HEK293 (cell line): ENCODE measurements around the gene RNF149.

Experiments used
- CTCF ChIA-PET: fragments of 350-600 bp; formaldehyde crosslinking; extraction: SDS; loops from one replicate; lab custom pipeline; 2021; ENCODE audit warnings: antibody characterized with exemption; lab: Yijun Ruan, JAX
- POLR2A ChIA-PET: fragments of 300-600 bp; formaldehyde crosslinking; extraction: SDS; loops from one replicate; lab custom pipeline; 2020; ENCODE audit warnings: antibody characterized with exemption, inconsistent platforms; lab: Yijun Ruan, JAX
- H3K27ac ChIP-seq: fragments of 200-500 bp; sonication (Bioruptor generic); 2 replicates; pipeline ENCODE4 v1.5.1; 2014; ENCODE audit warnings: low read depth, low read length, control low read depth, inconsistent platforms; ENCODE audit errors: extremely low read depth
- H3K36me3 ChIP-seq, 2 experiments: fragments of 200-500 bp in 1 of 2; sonication (Bioruptor generic) in 1 of 2; 1 replicate in 1 of 2; 2 replicates in 1 of 2; pipeline ENCODE4 v1.5.1; 2014 to 2017; ENCODE audit warnings: inconsistent platforms in 2 of 2, low read length in 2 of 2; ENCODE audit not compliant: control insufficient read depth in 2 of 2, insufficient read depth in 1 of 2
- H3K4me1 ChIP-seq: fragments of 200-500 bp; sonication (Bioruptor generic); 2 replicates; pipeline ENCODE4 v1.5.1; 2014; ENCODE audit warnings: mild to moderate bottlenecking, low read length, inconsistent platforms; ENCODE audit not compliant: control insufficient read depth, insufficient read depth
- H3K4me3 ChIP-seq: 2 replicates; pipeline ENCODE4 v1.5.1; 2011; ENCODE audit warnings: low read depth, mild to moderate bottlenecking, control low read depth, low read length, moderate library complexity
- H3K9me3 ChIP-seq: fragments of 200-500 bp; sonication (Bioruptor generic); 2 replicates; pipeline ENCODE4 v1.5.1; 2014; ENCODE audit warnings: low read depth, low read length, inconsistent platforms; ENCODE audit not compliant: control insufficient read depth, insufficient read depth
- GFI1B ChIP-seq: fragments of 450-650 bp; formaldehyde crosslinking; IDR thresholded peaks from 2 replicates; pipeline ENCODE4 v1.5.1; 2016; ENCODE audit warnings: missing biosample characterization, missing genetic modification characterization
- GLIS2 ChIP-seq: fragments of 450-650 bp; formaldehyde crosslinking; IDR thresholded peaks from 2 replicates; pipeline ENCODE4 v1.5.1; 2016; ENCODE audit warnings: missing biosample characterization, missing genetic modification characterization
- KLF10 ChIP-seq: fragments of 450-650 bp; IDR thresholded peaks from 2 replicates; pipeline ENCODE4 v1.5.1; 2018; ENCODE audit warnings: missing biosample characterization, mild to moderate bottlenecking, missing genetic modification characterization
- KLF8 ChIP-seq: fragments of 450-650 bp; formaldehyde crosslinking; IDR thresholded peaks from 2 replicates; pipeline ENCODE4 v1.5.1; 2016; ENCODE audit warnings: missing biosample characterization, missing genetic modification characterization
- OVOL3 ChIP-seq: fragments of 450-650 bp; formaldehyde crosslinking; IDR thresholded peaks from 2 replicates; pipeline ENCODE4 v1.5.1; 2016; ENCODE audit warnings: missing biosample characterization, missing genetic modification characterization
- SP3 ChIP-seq: fragments of 450-650 bp; formaldehyde crosslinking; IDR thresholded peaks from 2 replicates; pipeline ENCODE4 v1.5.1; 2016; ENCODE audit warnings: missing biosample characterization, missing genetic modification characterization
- YY2 ChIP-seq: fragments of 450-650 bp; formaldehyde crosslinking; IDR thresholded peaks from 2 replicates; pipeline ENCODE4 v1.5.1; 2016; ENCODE audit warnings: missing biosample characterization, missing genetic modification characterization
- ZBTB10 ChIP-seq: fragments of 450-650 bp; formaldehyde crosslinking; IDR thresholded peaks from 2 replicates; pipeline ENCODE4 v1.5.1; 2016; ENCODE audit warnings: missing biosample characterization, missing genetic modification characterization
- ZBTB26 ChIP-seq: fragments of 450-650 bp; formaldehyde crosslinking; optimal IDR thresholded peaks from 2 replicates; pipeline ENCODE3; 2016; ENCODE audit warnings: missing biosample characterization, mild to moderate bottlenecking, missing genetic modification characterization
- ZBTB8A ChIP-seq: fragments of 450-650 bp; formaldehyde crosslinking; IDR thresholded peaks from 2 replicates; pipeline ENCODE4 v1.5.1; 2016; ENCODE audit warnings: missing biosample characterization, missing genetic modification characterization
- ZFP69B ChIP-seq: fragments of 450-650 bp; formaldehyde crosslinking; IDR thresholded peaks from 2 replicates; pipeline ENCODE4 v1.5.1; 2016; ENCODE audit warnings: missing biosample characterization, missing genetic modification characterization
- ZNF112 ChIP-seq: fragments of 450-650 bp; formaldehyde crosslinking; IDR thresholded peaks from 2 replicates; pipeline ENCODE4 v1.5.0; 2017; ENCODE audit warnings: missing biosample characterization, missing genetic modification characterization
- ZNF214 ChIP-seq: fragments of 450-650 bp; formaldehyde crosslinking; IDR thresholded peaks from 2 replicates; pipeline ENCODE4 v1.5.1; 2017; ENCODE audit warnings: missing biosample characterization, mild to moderate bottlenecking, missing genetic modification characterization, borderline replicate concordance
- ZNF302 ChIP-seq: fragments of 450-650 bp; formaldehyde crosslinking; IDR thresholded peaks from 2 replicates; pipeline ENCODE4 v1.5.1; 2016; ENCODE audit warnings: missing biosample characterization, missing genetic modification characterization, low read depth
- ZNF335 ChIP-seq: fragments of 450-650 bp; formaldehyde crosslinking; conservative IDR thresholded peaks from 2 replicates; pipeline ENCODE4 v1.5.1; 2016; ENCODE audit warnings: missing biosample characterization, missing genetic modification characterization
- ZNF350 ChIP-seq: fragments of 450-650 bp; formaldehyde crosslinking; IDR thresholded peaks from 2 replicates; pipeline ENCODE4 v1.5.0; 2017; ENCODE audit warnings: missing biosample characterization, mild to moderate bottlenecking, missing genetic modification characterization
- ZNF354C ChIP-seq: fragments of 450-650 bp; formaldehyde crosslinking; IDR thresholded peaks from 2 replicates; pipeline ENCODE4 v1.5.1; 2016; ENCODE audit warnings: missing biosample characterization, missing genetic modification characterization, low read depth, borderline replicate concordance
- ZNF544 ChIP-seq: fragments of 450-650 bp; formaldehyde crosslinking; IDR thresholded peaks from 2 replicates; pipeline ENCODE4 v1.5.0; 2017; ENCODE audit warnings: missing biosample characterization, missing genetic modification characterization
- ZNF558 ChIP-seq: fragments of 450-650 bp; formaldehyde crosslinking; IDR thresholded peaks from 2 replicates; pipeline ENCODE4 v1.5.1; 2016; ENCODE audit warnings: missing biosample characterization, missing genetic modification characterization
- ZNF561 ChIP-seq: fragments of 450-650 bp; IDR thresholded peaks from 2 replicates; pipeline ENCODE4 v1.5.1; 2018; ENCODE audit warnings: missing biosample characterization, missing genetic modification characterization, borderline replicate concordance
- ZNF600 ChIP-seq: fragments of 450-650 bp; formaldehyde crosslinking; IDR thresholded peaks from 2 replicates; pipeline ENCODE4 v1.5.1; 2016; ENCODE audit warnings: missing biosample characterization, missing genetic modification characterization
- ZNF610 ChIP-seq: fragments of 450-650 bp; formaldehyde crosslinking; IDR thresholded peaks from 2 replicates; pipeline ENCODE4 v1.5.1; 2016; ENCODE audit warnings: missing biosample characterization, missing genetic modification characterization, borderline replicate concordance
- ZNF621 ChIP-seq: fragments of 450-650 bp; formaldehyde crosslinking; IDR thresholded peaks from 2 replicates; pipeline ENCODE4 v1.5.1; 2017; ENCODE audit warnings: missing biosample characterization, missing genetic modification characterization
- ZNF626 ChIP-seq: fragments of 450-650 bp; sonication (Bioruptor Pico); formaldehyde crosslinking; IDR thresholded peaks from 2 replicates; pipeline ENCODE4 v1.5.1; 2018; ENCODE audit warnings: missing biosample characterization, missing genetic modification characterization, inconsistent platforms
- ZNF747 ChIP-seq: fragments of 450-650 bp; formaldehyde crosslinking; IDR thresholded peaks from 2 replicates; pipeline ENCODE4 v1.5.1; 2016; ENCODE audit warnings: missing biosample characterization, missing genetic modification characterization
- TF ChIP-seq, protein P1 (sequence below): sonication (generic); formaldehyde crosslinking; IDR thresholded peaks from 2 replicates; pipeline ENCODE4 v1.8.1; 2022; ENCODE audit warnings: mild to moderate bottlenecking, moderate library complexity, missing genetic modification reagents
- TF ChIP-seq, protein P2 (sequence below): fragments of 450-650 bp; formaldehyde crosslinking; IDR thresholded peaks from 2 replicates; pipeline ENCODE4 v1.5.1; 2016; ENCODE audit warnings: missing biosample characterization, missing genetic modification characterization
- TF ChIP-seq, protein P3 (sequence below): fragments of 450-650 bp; formaldehyde crosslinking; IDR thresholded peaks from 2 replicates; pipeline ENCODE4 v1.5.1; 2016; ENCODE audit warnings: missing biosample characterization, missing genetic modification characterization
- TF ChIP-seq, protein P4 (sequence below): fragments of 450-650 bp; formaldehyde crosslinking; IDR thresholded peaks from 2 replicates; pipeline ENCODE4 v1.5.1; 2016; ENCODE audit warnings: missing biosample characterization, missing genetic modification characterization, borderline replicate concordance

RNF149 gene

DNA sequence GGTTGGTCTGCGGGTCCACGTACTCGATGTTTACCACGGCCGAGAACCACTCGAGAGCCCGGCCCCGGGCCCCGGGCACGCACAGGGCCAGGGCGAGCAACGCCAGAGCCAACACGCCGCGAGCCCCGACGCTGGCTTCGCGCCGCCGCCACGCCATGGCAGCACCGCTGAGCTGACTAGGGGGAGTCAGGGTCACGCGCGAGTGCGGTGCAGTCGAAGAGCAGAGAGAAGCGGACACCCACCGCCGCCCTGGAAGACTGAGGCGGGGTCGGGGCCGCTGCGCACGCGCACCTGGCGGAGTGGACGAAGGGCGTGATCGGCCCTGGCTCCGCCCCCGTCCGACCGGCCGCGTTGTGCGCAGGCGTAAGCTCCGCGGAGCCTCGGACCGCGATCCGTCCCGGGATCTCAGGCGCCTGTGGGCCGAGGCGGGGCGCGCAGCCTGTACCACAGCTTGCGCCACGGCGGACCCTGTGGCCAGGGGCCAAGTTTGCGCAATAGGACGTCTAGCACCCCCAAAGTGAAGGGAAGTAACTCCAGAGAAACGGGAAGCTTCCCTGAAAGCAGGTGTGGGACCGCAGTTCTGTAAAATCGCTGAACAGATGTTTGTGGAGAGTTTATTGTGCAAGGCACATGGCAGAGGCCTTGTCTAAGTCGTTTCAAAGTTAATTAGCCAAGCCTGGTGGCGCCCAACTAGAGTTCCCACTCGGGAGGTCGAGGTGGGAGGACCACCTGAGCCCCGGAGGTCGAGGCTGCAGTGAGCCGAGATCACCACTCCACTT, at the start of gene RNF149:
Gene RNF149 (minus strand): TSS at position 270 of the 779 bp plus-strand sequence. CDS start 113 bp downstream, at position 157.
- Histone ChIP-seq H3K4me3 (peak within 1 kb of the TSS; percentile 81), H3K27ac (peak within 1 kb of the TSS; percentile 76), H3K36me3 (peaks cover 0 to 14% of the 10 kb centered on the region in 2 experiments; a peak in 1 of 3 replicates), H3K4me1 (0 out of 2 replicates have a peak, but pooled peaks cover 3% of the 10 kb centered on the region), H3K9me3 (no peaks in the 10 kb centered on the region)
- POLR2A ChIA-PET, result interaction anchor here (0.6 to 1.5 kb wide), 23 partner anchors 10 to 746 kb away, joined by 3 to 10 read pairs (median 4); partner anchors contain the start of genes CNOT11, PDCL3 and RPL31
- CTCF ChIA-PET, result interaction anchor here (0.6 to 1.2 kb wide), 3 partner anchors 33 to 746 kb away, joined by 3 to 4 read pairs (median 3); partner anchors contain the start of gene CREG2
- TF ChIP-seq ZNF600 (tag by site-specific recombination) (0 out of 2 replicates have a peak, but pooled peaks have one; percentile 53), ZNF747 (no peak), GFI1B (tag by site-specific recombination) (no peak), KLF8 (tag by site-specific recombination) (peak; percentile 37; the same call in 1 of the 2 replicates), ZNF610 (no peak), ZNF302 (tag by site-specific recombination) (no peak), ZNF626 (tag by site-specific recombination) (no peak), GLIS2 (tag by site-specific recombination) (no peak), OVOL3 (tag by site-specific recombination) (no peak), ZNF558 (tag by site-specific recombination) (no peak), ZNF354C (tag by site-specific recombination) (no peak), ZNF544 (tag by site-specific recombination) (no peak), KLF10 (tag by site-specific recombination) (no peak), ZFP69B (tag by site-specific recombination) (no peak), ZNF214 (tag by site-specific recombination) (no peak), YY2 (tag by site-specific recombination) (no peak), ZBTB8A (peak; percentile 62), ZNF350 (no peak), ZNF112 (tag by site-specific recombination) (no peak), ZNF561 (no peak), ZBTB26 (tag by site-specific recombination) (peak; percentile 96), SP3 (peak; percentile 79), ZBTB10 (tag by site-specific recombination) (peak; percentile 52; the same call in 1 of the 2 replicates), ZNF621 (tag by site-specific recombination) (no peak), ZNF335 (tag by site-specific recombination) (peak; percentile 70)
- TF ChIP-seq, protein P1, sequence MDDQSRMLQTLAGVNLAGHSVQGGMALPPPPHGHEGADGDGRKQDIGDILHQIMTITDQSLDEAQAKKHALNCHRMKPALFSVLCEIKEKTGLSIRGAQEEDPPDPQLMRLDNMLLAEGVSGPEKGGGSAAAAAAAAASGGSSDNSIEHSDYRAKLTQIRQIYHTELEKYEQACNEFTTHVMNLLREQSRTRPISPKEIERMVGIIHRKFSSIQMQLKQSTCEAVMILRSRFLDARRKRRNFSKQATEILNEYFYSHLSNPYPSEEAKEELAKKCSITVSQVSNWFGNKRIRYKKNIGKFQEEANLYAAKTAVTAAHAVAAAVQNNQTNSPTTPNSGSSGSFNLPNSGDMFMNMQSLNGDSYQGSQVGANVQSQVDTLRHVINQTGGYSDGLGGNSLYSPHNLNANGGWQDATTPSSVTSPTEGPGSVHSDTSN (CRISPR knock-in tag), result peak; percentile 78; the same call in 1 of the 2 replicates
- TF ChIP-seq, protein P2, sequence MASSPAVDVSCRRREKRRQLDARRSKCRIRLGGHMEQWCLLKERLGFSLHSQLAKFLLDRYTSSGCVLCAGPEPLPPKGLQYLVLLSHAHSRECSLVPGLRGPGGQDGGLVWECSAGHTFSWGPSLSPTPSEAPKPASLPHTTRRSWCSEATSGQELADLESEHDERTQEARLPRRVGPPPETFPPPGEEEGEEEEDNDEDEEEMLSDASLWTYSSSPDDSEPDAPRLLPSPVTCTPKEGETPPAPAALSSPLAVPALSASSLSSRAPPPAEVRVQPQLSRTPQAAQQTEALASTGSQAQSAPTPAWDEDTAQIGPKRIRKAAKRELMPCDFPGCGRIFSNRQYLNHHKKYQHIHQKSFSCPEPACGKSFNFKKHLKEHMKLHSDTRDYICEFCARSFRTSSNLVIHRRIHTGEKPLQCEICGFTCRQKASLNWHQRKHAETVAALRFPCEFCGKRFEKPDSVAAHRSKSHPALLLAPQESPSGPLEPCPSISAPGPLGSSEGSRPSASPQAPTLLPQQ (tag by site-specific recombination), result peak; percentile 37; the same call in 1 of the 2 replicates
- TF ChIP-seq, protein P3, sequence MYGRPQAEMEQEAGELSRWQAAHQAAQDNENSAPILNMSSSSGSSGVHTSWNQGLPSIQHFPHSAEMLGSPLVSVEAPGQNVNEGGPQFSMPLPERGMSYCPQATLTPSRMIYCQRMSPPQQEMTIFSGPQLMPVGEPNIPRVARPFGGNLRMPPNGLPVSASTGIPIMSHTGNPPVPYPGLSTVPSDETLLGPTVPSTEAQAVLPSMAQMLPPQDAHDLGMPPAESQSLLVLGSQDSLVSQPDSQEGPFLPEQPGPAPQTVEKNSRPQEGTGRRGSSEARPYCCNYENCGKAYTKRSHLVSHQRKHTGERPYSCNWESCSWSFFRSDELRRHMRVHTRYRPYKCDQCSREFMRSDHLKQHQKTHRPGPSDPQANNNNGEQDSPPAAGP (tag by site-specific recombination), result no peak
- TF ChIP-seq, protein P4, sequence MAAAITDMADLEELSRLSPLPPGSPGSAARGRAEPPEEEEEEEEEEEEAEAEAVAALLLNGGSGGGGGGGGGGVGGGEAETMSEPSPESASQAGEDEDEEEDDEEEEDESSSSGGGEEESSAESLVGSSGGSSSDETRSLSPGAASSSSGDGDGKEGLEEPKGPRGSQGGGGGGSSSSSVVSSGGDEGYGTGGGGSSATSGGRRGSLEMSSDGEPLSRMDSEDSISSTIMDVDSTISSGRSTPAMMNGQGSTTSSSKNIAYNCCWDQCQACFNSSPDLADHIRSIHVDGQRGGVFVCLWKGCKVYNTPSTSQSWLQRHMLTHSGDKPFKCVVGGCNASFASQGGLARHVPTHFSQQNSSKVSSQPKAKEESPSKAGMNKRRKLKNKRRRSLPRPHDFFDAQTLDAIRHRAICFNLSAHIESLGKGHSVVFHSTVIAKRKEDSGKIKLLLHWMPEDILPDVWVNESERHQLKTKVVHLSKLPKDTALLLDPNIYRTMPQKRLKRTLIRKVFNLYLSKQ (tag by site-specific recombination), result no peak
